Hematopoietic multipotent progenitor cell (in vitro differentiated cells): Measurements from ENCODE around the gene TMEM191C. TPM values are rescaled to one million over a fixed set of nuclear protein-coding genes. Genes with fewer than 3 reads are reported as not detected.
"Not testable (repeated sequence)": the region's sequence is repeated elsewhere in the genome, so short reads cannot be mapped to it uniquely, and the experiment has no call there.

ENCODE experiments used
- DNase-seq, 3 donors: peaks; one replicate each; pipeline ENCODE4 v3.0.0-alpha.2; 2011 to 2015; ENCODE audit warnings: low read depth in 2 of 3, low spot score in 2 of 3
- total RNA-seq: library from RNA; depleted of rRNA; stranded (reverse); fragments of >200 nt; gene quantifications from one replicate; pipeline ENCODE4 v1.2.3, GENCODE V29; 2012

Gene TMEM191C
- total RNA-seq, 1 donor: 1.6 TPM

GRCh38 chr22:21445437-21446127, 21.6 kb upstream of the TMEM191C start:
- DNase-seq: no peak

DNA sequence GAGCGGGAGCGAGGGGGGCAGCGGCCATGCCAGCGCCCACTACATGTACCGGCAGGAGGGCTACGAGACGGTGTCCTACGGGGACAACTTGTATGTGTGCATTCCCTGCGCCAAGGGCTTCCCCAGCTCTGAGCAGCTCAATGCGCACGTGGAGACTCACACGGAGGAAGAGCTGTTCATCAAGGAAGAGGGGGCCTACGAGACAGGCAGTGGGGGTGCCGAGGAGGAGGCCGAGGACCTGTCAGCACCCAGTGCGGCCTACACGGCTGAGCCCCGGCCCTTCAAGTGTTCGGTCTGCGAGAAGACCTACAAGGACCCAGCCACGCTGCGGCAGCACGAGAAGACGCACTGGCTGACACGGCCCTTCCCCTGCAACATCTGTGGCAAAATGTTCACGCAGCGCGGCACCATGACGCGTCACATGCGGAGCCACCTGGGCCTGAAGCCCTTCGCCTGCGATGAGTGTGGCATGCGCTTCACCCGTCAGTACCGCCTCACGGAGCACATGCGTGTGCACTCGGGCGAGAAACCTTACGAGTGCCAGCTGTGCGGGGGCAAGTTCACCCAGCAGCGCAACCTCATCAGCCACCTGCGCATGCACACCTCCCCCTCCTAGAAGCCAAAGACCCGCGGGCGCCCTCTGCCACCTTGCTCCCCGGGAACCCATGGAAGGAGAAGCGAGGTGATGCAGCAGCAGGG, 20.9 kb upstream of the TMEM191C start:
- no peak for DNase-seq

- no peak for DNase-seq
These were observed 20.1 kb upstream of the TMEM191C start for GRCh38 chr22:21446827-21447690.

DNA sequence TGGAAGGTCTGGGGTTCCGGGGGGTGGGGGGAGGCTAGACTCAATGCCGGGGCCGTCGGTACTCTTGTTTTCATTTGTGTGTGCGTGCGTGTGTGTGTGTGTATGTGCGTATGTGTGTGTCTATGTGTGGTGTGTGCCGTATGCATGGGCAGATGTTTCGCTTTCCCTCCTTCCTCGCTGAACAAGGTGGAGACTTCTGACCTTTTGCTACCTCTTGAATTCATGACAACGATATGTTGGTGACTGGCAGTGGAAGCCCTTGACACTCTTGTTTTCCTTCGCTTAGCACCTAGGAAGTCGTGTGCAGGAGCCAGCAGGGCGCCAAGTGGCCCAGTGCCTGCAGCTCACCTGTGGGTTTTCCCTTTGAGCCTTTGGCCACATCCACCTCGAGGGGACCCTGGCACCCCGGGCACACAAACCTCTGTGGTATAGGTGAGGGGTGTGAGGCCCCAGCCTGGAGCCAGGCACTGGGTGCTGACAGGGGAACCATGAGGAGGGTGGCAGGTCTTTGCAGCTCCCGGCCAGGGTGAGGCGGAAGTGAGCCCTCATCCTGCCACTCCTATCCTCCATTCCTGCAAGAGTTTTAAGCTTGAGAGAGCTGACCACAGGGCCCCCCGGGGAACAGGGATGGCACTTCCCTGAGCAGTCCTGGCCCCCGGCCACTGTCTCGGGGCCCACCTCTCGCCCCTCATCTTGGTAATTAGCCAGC, 19.3 kb upstream of the TMEM191C start:
- DNase-seq: no peak

GRCh38 chr22:21448627-21449416, 18.4 kb upstream of the TMEM191C start:
- no peak for DNase-seq

DNA sequence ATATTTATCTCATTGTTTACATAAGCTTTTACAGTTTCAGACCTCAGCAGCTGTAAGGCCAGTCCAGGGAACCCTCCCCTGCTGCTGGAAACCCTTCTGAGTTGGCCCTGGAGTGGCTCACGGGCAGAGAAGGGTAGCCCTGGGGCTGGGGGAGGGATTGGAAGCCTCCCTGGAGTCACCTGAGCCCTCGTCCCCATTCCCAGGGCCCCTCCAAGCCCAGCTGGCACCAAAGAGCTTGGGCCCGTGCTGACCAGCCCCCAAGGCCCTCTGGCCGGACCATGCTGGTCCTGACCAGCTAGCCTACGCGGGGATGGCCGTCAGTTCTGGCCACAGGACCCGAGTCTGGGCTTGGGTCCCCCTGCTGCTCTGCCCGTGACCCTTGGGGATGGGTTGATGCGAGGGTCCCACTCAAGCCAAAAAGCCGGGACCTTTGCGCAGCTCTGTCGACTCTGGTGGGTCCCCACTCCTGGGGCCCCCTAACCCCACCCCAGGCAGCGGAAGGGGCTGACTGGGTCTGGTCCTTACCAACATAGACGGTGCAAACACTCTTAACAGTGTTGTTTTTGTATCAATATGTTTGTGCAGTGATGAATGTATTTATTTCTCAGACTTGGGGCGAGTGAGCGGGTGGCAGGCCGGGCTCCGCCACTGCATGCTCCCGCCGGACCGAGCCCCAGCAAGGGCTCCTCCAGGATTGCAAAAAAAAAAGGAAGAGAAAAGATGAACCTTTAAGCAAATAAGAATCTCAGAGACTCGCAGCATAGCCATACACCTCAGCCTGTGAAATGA, 17.5 kb upstream of the TMEM191C start:
- DNase-seq: no peak

- DNase-seq: no peak
These were observed 16.8 kb upstream of the TMEM191C start for GRCh38 chr22:21450320-21450831.

GRCh38 chr22:21450858-21451353, 16.3 kb upstream of the TMEM191C start:
- DNase-seq: no peak

GRCh38 chr22:21451545-21452520, 15.4 kb upstream of the TMEM191C start:
- DNase-seq: no peak

DNA sequence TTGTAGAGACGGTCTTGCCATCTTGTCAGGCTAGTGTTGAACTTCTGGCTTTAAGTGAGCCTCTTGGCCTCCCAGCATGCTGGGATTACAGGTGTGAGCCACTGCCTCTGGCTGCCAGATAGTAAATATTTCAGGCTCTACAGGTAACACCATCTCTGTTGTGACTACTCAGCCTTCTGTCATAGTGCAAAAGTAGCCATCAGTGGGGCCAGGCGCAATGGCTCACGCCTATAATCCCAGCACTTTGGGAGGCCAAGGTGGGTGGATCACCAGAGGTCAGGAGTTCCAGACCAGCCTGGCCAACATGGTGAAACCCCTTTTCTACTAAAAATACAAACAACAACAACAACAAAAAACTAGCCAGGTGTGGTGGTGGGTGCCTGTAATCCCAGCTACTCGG, 14.5 kb upstream of the TMEM191C start:
- DNase-seq: not testable (repeated sequence)

DNA sequence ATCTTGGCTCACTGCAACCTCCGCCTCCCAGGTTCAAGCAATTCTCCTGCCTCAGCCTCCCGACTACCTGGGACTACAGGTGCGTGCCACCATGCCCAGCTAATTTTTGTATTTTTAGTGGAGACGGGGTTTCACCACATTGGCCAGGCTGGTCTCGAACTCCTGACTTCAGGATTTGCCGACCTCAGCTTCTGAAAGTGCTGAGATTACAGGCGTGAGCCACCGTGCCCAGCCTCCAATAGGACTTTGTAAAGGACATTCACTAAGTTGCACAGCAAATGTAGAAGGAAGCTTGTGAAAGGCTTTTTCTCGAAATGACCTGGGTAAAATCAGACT, 12.2 kb upstream of the TMEM191C start:
- DNase-seq: not testable (repeated sequence)

DNA sequence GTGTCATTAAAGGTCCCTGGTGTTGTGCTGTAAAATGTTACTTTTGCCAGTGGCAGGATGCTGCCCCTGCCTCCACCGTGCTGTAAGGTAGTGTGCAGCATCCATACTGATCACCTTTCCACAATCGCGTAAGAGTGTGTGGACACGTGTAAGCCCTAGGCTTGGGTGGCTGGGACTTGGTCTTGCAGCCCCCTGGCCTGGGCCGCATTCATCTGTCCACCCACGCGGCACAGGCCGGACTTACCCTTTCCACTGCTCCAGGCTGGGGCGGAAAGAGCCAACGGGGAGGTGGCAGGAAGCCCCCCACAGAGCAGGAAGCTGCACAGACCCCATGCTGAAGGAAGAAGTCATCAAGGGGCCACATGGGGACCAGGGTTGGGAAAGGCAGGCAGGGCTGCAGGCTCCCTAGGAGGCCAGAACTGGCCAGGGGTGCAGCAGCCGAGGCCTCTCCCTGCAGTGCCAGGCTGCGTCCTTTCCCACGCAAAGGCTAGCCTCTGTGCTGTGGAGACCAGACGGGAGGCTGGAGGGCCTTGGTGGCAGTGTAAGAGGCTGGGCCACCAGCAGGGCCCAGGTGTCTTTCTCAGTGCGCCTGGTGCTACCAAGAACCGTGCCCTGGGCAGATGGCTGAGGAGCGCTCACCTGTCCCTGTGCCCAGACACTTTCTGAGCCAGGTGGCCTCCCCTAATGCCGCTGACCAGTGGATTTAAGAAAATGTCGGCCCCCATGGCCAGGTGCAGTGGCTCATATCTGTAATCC, 11.7 kb upstream of the TMEM191C start:
- DNase-seq: no peak

DNA sequence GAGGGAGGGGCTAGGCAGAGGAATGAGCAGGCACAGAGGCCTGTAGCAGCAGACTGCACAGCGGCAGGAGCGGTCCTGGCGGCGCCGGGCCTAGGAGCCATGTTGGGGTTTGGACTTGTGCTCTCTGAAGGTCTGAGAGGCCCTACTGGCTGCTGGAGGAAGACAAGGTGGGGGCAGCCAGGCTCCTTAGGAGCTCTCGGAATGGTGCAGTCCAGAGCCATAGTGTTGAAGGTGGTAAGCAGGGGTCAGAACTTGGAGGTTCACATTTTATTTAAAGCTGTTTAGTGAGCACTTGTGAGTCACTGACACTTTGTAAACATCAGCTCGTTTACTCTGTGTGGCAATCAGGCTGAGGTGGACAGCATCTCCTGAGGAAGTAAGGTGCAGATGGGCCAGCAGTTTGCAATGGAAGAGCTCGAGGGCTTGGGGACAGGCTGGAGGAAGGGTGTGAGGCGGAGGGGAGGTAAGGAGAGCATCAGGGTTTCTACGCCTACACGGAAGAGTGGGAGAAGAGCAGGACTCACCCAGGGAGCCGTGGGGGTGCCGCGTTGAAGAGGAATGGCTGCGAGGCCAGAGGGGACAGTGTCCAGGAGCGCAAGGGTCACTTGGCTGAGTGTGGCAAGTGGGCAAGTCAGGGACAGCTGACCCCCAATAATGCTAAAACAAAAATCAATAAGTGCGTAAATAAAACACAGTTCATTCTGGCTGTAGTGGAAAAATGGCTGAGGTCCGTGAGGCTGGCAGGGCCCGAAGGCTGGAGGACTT, 10.0 kb upstream of the TMEM191C start:
- no peak for DNase-seq

DNA sequence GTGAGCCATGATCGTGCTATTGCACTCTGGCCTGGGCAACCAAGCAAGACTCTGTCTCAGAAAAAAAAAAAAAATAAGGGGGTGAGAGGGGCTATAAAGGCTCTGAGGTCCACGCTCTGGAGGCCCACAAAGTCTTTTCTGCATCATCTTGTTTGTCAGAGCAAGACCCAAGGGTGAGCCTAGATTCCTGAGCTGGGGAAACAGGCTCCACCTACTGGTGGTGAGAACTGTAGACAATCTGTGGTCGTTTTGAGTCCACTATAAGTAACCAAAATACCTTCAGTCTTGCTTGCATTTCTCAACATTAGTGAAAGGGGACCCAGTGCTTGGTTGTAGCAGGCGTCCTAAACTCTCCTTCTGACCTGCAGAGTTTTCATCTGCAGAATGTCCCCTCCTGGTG, 4.5 kb upstream of the TMEM191C start:
- not testable (repeated sequence) for DNase-seq

DNA sequence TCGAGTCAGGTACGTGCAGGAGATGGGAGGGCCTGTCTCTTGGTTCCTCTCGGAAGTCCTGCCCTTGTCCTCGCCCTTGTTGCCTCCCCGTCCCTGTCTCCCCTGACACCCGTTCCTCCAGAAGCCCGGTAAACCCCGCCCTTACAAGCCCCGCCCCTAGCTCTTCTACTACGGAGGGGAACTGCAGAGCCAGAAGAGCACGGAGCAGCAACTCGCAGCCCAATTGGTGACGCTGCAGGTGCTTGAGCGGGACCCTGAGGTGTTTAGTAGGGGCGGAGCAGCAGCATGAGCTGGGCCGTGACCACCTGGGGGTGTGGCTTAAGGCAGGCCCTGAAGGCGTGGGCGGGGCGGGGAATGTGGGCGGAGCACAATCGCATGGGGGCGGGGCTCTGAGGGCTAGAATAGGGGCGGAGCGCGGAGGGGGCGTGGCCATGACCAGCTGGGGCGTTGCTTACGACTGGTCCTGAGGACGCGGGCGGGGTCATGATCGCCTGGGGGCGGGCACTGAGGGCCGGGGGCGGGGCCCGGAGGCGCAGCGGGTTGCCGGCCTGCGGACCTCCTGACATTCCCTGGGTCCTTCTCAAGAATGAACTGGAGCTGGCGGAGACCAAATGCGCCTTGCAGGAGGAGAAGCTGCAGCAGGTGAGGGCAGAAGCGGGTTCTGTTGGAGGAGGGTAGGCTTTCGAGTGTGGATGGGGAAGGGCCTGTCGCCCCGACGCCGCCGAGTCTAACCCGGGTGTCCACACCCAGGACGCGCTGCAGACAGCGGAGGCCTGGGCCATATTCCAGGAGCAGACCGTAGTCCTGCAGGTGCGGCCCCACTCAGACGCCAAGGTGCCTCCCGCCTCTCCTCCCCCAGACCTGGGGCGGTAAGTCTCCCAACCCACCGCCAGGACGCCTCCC, 1.3 kb downstream of the TMEM191C start:
- DNase-seq: peak; percentile 62 to 92 (median 89)
